ENCODE data around the gene ZNF222.

GRCh38 chr19:44042147-44042546, 17.0 kb downstream of the ZNF222 start:
- TF ChIP-seq POLR2AphosphoS5 (IDR thresholded peaks at IDR 0.05) (no peak), CTCF (IDR thresholded peaks at IDR 0.05) (no peak)
